K562 (cell line): ENCODE data around the gene TMEM61. TPM values are rescaled to one million over a fixed set of nuclear protein-coding genes. Genes with fewer than 3 reads are reported as not detected.

Source experiments
- ATAC-seq: fragments of 200-7000 bp; cut with Tn5 transposase; 3 replicates; pipeline ENCODE4 v1.9.1; 2020; ENCODE audit warnings: moderate library complexity
- BruUV-seq: library from RNA; stranded (reverse); fragments of 400-500 nt; replicated peaks from 2 replicates; lab custom pipeline; 2021; lab: Mats Ljungman, UMichigan
- CTCF ChIA-PET: fragments of 300-600 bp; formaldehyde crosslinking; extraction: SDS; loops from one replicate; lab custom pipeline; 2021; ENCODE audit warnings: low intra/inter-chr PET ratio; lab: Yijun Ruan, JAX
- POLR2A ChIA-PET: fragments of 300-600, 350-650 bp; sonication (Branson Sonifier 250); formaldehyde crosslinking; extraction: SDS; loops from one replicate; lab custom pipeline; 2021; ENCODE audit warnings: antibody characterized with exemption, inconsistent platforms; lab: Yijun Ruan, JAX
- DNase-seq, 4 experiments: peaks; one replicate each; pipeline versions ENCODE4 v3.0.0 to v3.0.0-alpha.2; 2011 to 2018; ENCODE audit warnings: low spot score in 3 of 4, mixed read lengths in 3 of 4; ENCODE audit errors: extremely low read depth in 1 of 4
- FAIRE-seq: peaks from 2 replicates; lab custom pipeline; 2011; peaks lifted over from hg19 to GRCh38; lab: Jason Lieb, UNC
- H2AFZ ChIP-seq: 2 replicates; pipeline ENCODE4 v1.6.0; 2011; ENCODE audit warnings: low read depth, low read length, control low read depth, inconsistent platforms
- H3K27ac ChIP-seq: fragments of 200-600 bp; 3 replicates; pipeline ENCODE4 v1.8.0; 2011; ENCODE audit warnings: low read depth, mild to moderate bottlenecking, control low read depth, inconsistent platforms, low read length, moderate library complexity, mixed read lengths; ENCODE audit errors: extremely low read depth
- H3K27me3 ChIP-seq, 2 experiments: fragments of 300-600 bp in 1 of 2; 2 replicates in 1 of 2; 3 replicates in 1 of 2; pipeline versions ENCODE4 v1.6.0 to v1.8.0; 2011; ENCODE audit warnings: inconsistent platforms in 2 of 2, low read length in 2 of 2, mild to moderate bottlenecking in 1 of 2, mixed read lengths in 1 of 2, moderate library complexity in 1 of 2; ENCODE audit not compliant: control insufficient read depth in 2 of 2, insufficient read depth in 2 of 2
- H3K36me3 ChIP-seq: fragments of 300-600 bp; 3 replicates; pipeline ENCODE4 v1.8.0; 2011; ENCODE audit warnings: mild to moderate bottlenecking, low read length, inconsistent platforms; ENCODE audit not compliant: control insufficient read depth, insufficient read depth
- H3K4me1 ChIP-seq, 2 experiments: fragments of 200-600 bp in 1 of 2; replicated peaks in 1 of 2; 2 replicates in 1 of 2; 3 replicates in 1 of 2; pipeline versions ENCODE4 v1.5.1 to v1.8.0; 2011; ENCODE audit warnings: inconsistent platforms in 2 of 2, low read length in 2 of 2, mild to moderate bottlenecking in 1 of 2, mixed read lengths in 1 of 2, moderate library complexity in 1 of 2; ENCODE audit not compliant: control insufficient read depth in 2 of 2, insufficient read depth in 2 of 2
- H3K4me2 ChIP-seq: 2 replicates; pipeline ENCODE4 v1.6.1; 2011; ENCODE audit warnings: low read length, control low read depth, inconsistent platforms, mixed read lengths; ENCODE audit not compliant: insufficient read depth
- H3K4me3 ChIP-seq: fragments of 200-600 bp; sonication (generic), shearing (Covaris generic); 2 replicates; pipeline ENCODE4 v1.5.1; 2016; ENCODE audit warnings: control low read depth, inconsistent platforms
- H3K79me2 ChIP-seq: fragments of 200-600 bp; 3 replicates; pipeline ENCODE4 v1.8.0; 2011; ENCODE audit warnings: low read length, inconsistent platforms; ENCODE audit not compliant: control insufficient read depth, insufficient read depth
- H3K9ac ChIP-seq, 2 experiments: 2 replicates each; pipeline versions ENCODE4 v1.6.0 to v1.6.1; 2011; ENCODE audit warnings: low read depth in 2 of 2, low read length in 2 of 2, control low read depth in 1 of 2, inconsistent platforms in 1 of 2, mild to moderate bottlenecking in 1 of 2, mixed read lengths in 1 of 2; ENCODE audit not compliant: insufficient read depth in 1 of 2
- H3K9me1 ChIP-seq: one replicate; pipeline ENCODE4 v1.6.0; 2011; ENCODE audit warnings: inconsistent platforms, mild to moderate bottlenecking, low read length, moderate library complexity; ENCODE audit not compliant: control insufficient read depth, insufficient read depth
- H3K9me3 ChIP-seq: replicated peaks from 2 replicates; pipeline ENCODE4 v1.5.1; 2011; ENCODE audit warnings: low read depth, low read length, inconsistent platforms; ENCODE audit not compliant: control insufficient read depth, insufficient read depth
- H4K20me1 ChIP-seq: replicated peaks from 2 replicates; pipeline ENCODE4 v1.6.1; 2011; ENCODE audit warnings: low read length, inconsistent platforms, mixed read lengths; ENCODE audit not compliant: control insufficient read depth, insufficient read depth
- ADNP ChIP-seq: fragments of 200-800 bp; sonication (Bioruptor generic); IDR thresholded peaks from 2 replicates; pipeline ENCODE4 v1.6.1; 2016; ENCODE audit warnings: missing genetic modification characterization, missing compliant biosample characterization
- CHD2 ChIP-seq: IDR thresholded peaks from 2 replicates; pipeline ENCODE4 v1.6.1; 2011; ENCODE audit warnings: low read depth, low read length
- FUS ChIP-seq: fragments of 200-400 bp; formaldehyde crosslinking; optimal IDR thresholded peaks from 2 replicates; pipeline ENCODE3; 2017; ENCODE audit warnings: low read depth, low read length
- RBM25 ChIP-seq: fragments of 200-400 bp; formaldehyde crosslinking; IDR thresholded peaks from 2 replicates; pipeline ENCODE4 v1.6.1; 2018; ENCODE audit warnings: low read length, low read depth, moderate library complexity; ENCODE audit not compliant: severe bottlenecking
- ZKSCAN1 ChIP-seq: fragments of 150-350 bp; IDR thresholded peaks from 2 replicates; pipeline ENCODE4 v1.6.1; 2016; ENCODE audit warnings: low read depth, low read length
- WGBS: fragments of 100-300 bp; shearing (Covaris generic); methylation state at CpG from one replicate; pipeline ENCODE4 v1.1.6; 2016; ENCODE audit warnings: low coverage, mixed read lengths; ENCODE audit not compliant: insufficient coverage; ENCODE audit errors: missing lambda C conversion rate; 5-methylcytosine and 5-hydroxymethylcytosine counted together
- in situ Hi-C: fragments of 300-500 bp; cut with MboI; formaldehyde crosslinking; loops from 4 replicates; pipeline ENCODE4 v1.15.0; 2018; ENCODE audit warnings: inconsistent platforms, mixed read lengths
- intact Hi-C: fragments of 100-400 bp; cut with micrococcal nuclease; formaldehyde crosslinking; loops from 2 replicates; pipeline ENCODE4 v1.14.2; 2022
- polyA plus RNA-seq, 8 experiments: library from polyadenylated mRNA; depleted of rRNA in 4 of 8; stranded (reverse) in 5 of 8; unstranded in 3 of 8; fragments of >200 nt; fragmentation: Nextera tagmentation in 2 of 8; fragmentation: Illumina TruSeq in 1 of 8; extraction: Ambion mirVana in 2 of 8; extraction: Trizol in 1 of 8; gene quantifications; 2 replicates each; pipeline versions ENCODE4 v1.2.1 to v1.2.3, GENCODE V29; 2011 to 2014; ENCODE audit warnings: inconsistent platforms in 1 of 8, missing spikeins in 1 of 8
- total RNA-seq, 7 experiments: library from RNA; depleted of rRNA in 6 of 7; stranded (reverse); fragments of >200 nt in 6 of 7; fragmentation: Illumina TruSeq in 2 of 7; extraction: Trizol in 2 of 7; gene quantifications; 2 replicates each; pipeline versions ENCODE4 v1.2.1 to v1.2.3, GENCODE V29; 2011 to 2021; ENCODE audit warnings: low replicate concordance in 1 of 7

TMEM61 gene
- total and polyA plus RNA-seq, 9 of the 15 experiments (the other 6 are each of a cell fraction or from before 2014, with no cell fraction given): not detected

DNA sequence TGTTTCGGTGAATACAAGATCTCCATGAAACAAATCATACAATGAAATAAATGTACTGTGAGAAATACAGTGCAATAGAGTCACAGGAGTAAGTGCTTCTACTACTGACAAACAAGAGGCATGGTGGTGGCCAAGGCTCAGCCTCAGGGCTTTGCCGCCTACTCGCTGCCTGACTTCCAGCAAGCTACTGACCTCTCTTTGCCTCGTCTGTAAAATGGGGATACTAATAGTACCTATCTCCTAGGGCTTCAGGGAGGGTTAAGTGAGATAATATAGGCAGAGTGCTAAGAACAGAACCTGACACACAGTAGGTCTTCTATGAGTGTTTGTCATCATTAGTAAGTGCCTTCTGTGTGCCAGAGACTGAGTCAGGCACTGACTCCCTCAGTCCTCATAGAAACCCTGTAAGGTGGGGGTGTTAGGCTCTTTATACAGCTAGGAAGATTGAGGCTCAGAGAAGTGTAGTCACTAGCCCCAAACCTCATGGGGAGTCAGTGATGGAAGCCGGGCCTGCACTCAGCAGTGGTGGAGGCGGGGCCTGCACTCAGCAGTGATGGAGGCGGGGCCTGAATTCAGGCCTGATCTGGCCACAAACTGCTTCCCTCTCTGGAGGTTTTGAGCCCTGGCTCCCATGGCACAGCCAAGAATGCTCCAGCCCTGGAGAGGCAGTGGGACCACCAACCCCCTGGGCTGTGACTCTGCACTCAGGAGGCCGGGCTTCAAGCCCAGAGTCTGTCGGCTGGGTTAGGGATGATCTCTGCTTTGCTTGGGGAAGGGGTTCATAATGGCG is 25.1 kb downstream of the TMEM61 start:
- no peak overlapping the region for H3K4me3 ChIP-seq
- H3K4me2 ChIP-seq: no peak overlapping the region
- no peak overlapping the region for H3K27ac ChIP-seq
- POLR2A ChIA-PET: interaction anchor here (0.6 kb wide), 1 partner anchor 20 kb away, joined by 4 read pairs; no protein-coding TSS in a partner anchor
- H3K9me1 ChIP-seq: no peaks in the 10 kb centered on the region
- FAIRE-seq (no peak), ATAC-seq (peak; percentile 84), DNase-seq (peak in 3 of 4 experiments; percentile 23 to 33 (median 33))
- no TSS peak for BruUV-seq
- H3K36me3 ChIP-seq: no peaks in the 10 kb centered on the region
- CTCF ChIA-PET: no interaction called here
- in situ Hi-C loops (no loop called here), intact Hi-C loops (no loop called here)
- H3K9me3 ChIP-seq: no peaks in the 10 kb centered on the region
- no peaks in the 10 kb centered on the region for H3K79me2 ChIP-seq
- H4K20me1 ChIP-seq: no peaks in the 10 kb centered on the region; the same call in 1 of the 2 replicates
- H3K4me1 ChIP-seq: no peaks in the 10 kb centered on the region
- 26% methylated on average over 10 of the region's 10 CpGs for WGBS
- H3K27me3 ChIP-seq: peaks cover 0 to 26% of the 10 kb centered on the region in 2 experiments; a peak in 2 of 5 replicates
- TF ChIP-seq ADNP (tag) (peak; percentile 31; the same call in 1 of the 2 replicates), RBM25 (peak; percentile 61), ZKSCAN1 (peak; percentile 80), CHD2 (no peak), FUS (no peak)
- H2AFZ ChIP-seq: no peak overlapping the region
- no peak overlapping the region for H3K9ac ChIP-seq
